Uterus (tissue), 2 donors: ENCODE results near the gene UNC45B.

Source experiments
- CTCF ChIP-seq, 4 experiments: fragments of 200-600 bp in 2 of 4; fragments of 450-650 bp in 2 of 4; sonication (generic) in 2 of 4; IDR thresholded peaks; one replicate each; pipeline ENCODE4 v1.5.1; 2016 to 2019; ENCODE audit warnings: antibody characterized with exemption in 4 of 4, mild to moderate bottlenecking in 2 of 4, moderate library complexity in 1 of 4
- POLR2A ChIP-seq, 2 donors: fragments of 450-650 bp; IDR thresholded peaks; one replicate each; pipeline ENCODE4 v1.6.1; 2016; ENCODE audit warnings: antibody characterized with exemption in 2 of 2, mild to moderate bottlenecking in 1 of 2, moderate library complexity in 1 of 2

GRCh38 chr17:35171834-35172233 is 24.2 kb downstream of the UNC45B start:
- TF ChIP-seq CTCF (IDR thresholded peaks at IDR 0.05) (no peak), POLR2A (IDR thresholded peaks at IDR 0.05) (no peak)
